ENCODE results near the gene GNE. TPM values are rescaled to one million over a fixed set of nuclear protein-coding genes. Genes with fewer than 3 reads are reported as not detected.
A peak's percentile ranks its signal among the peaks of the same experiment; 100 is the strongest.
"Not testable (repeated sequence)": the region's sequence is repeated elsewhere in the genome, so short reads cannot be mapped to it uniquely, and the experiment has no call there.

Gene GNE
- total and polyA plus RNA-seq, 10 donors: 3.6 to 24.6 (median 15.6) TPM

DNA sequence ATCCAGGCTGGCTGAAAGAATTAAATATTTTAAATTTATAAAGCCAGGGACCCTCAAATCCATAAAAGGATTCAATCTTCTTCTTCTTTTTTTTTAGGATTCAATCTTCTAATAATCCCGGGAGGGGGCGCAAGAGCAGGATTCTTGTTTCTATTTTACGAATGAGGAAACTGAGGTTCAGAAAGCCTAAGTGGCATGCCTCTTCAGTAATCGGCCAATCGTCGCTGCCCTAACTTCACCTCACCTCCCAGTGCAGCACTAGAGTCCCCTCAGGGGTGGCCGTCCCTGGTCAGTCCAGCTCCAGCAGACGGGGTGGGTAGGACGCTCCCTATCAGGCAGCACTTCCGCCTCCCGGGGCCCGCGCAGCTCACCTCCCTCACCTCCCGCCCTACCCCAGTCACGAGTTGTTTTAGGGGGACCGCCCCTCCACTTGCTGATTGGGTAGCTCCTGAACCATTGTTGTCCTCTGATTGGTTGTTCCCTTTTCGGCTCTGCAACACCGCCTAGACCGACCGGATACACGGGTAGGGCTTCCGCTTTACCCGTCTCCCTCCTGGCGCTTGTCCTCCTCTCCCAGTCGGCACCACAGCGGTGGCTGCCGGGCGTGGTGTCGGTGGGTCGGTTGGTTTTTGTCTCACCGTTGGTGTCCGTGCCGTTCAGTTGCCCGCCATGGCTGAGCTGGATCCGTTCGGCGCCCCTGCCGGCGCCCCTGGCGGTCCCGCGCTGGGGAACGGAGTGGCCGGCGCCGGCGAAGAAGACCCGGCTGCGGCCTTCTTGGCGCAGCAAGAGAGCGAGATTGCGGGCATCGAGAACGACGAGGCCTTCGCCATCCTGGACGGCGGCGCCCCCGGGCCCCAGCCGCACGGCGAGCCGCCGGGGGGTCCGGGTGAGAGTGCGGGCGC is 67.6 kb downstream of the GNE start, which contains the start of gene CLTA:
TSS of gene CLTA (plus strand) at position 534 of the 902 bp plus-strand sequence. CDS start at position 670, 136 bp downstream.
- peak within 1 kb of the TSS; percentile 88 to 97 (median 91) for H3K27ac ChIP-seq
- H3K9me3 ChIP-seq: no peaks in the 10 kb centered on the region
- H3K36me3 ChIP-seq: peaks cover 0 to 19% (median 0%) of the 10 kb centered on the region in 6 donors
- no peaks in the 10 kb centered on the region for H3K27me3 ChIP-seq (replicated peaks in 1 of 7)
- H3K4me3 ChIP-seq: peak within 1 kb of the TSS; percentile 77 to 99 (median 95)
- WGBS, 5 donors: 0 to 1% (median 0%) methylated on average over 59 to 68 of the region's 68 CpGs
- DNase-seq: peak; percentile 97
- intact Hi-C loops (cut with DNase I; ENCODE audit: low total_unique reads): no loop called here
- TF ChIP-seq POLR2A (IDR thresholded peaks at IDR 0.05): peak in 2 of 3 donors; percentile 45 to 64
- TF ChIP-seq POLR2AphosphoS5 (IDR thresholded peaks at IDR 0.05): peak; percentile 97
- TF ChIP-seq, protein P1, sequence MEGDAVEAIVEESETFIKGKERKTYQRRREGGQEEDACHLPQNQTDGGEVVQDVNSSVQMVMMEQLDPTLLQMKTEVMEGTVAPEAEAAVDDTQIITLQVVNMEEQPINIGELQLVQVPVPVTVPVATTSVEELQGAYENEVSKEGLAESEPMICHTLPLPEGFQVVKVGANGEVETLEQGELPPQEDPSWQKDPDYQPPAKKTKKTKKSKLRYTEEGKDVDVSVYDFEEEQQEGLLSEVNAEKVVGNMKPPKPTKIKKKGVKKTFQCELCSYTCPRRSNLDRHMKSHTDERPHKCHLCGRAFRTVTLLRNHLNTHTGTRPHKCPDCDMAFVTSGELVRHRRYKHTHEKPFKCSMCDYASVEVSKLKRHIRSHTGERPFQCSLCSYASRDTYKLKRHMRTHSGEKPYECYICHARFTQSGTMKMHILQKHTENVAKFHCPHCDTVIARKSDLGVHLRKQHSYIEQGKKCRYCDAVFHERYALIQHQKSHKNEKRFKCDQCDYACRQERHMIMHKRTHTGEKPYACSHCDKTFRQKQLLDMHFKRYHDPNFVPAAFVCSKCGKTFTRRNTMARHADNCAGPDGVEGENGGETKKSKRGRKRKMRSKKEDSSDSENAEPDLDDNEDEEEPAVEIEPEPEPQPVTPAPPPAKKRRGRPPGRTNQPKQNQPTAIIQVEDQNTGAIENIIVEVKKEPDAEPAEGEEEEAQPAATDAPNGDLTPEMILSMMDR (IDR thresholded peaks at IDR 0.05 in 8 of 11, conservative IDR thresholded peaks at IDR 0.05 in 3 of 11): peak in 8 of 11 experiments; percentile 13 to 64 (median 53)
- H3K4me1 ChIP-seq: peaks cover 22 to 67% (median 46%) of the 10 kb centered on the region in 6 donors

DNA sequence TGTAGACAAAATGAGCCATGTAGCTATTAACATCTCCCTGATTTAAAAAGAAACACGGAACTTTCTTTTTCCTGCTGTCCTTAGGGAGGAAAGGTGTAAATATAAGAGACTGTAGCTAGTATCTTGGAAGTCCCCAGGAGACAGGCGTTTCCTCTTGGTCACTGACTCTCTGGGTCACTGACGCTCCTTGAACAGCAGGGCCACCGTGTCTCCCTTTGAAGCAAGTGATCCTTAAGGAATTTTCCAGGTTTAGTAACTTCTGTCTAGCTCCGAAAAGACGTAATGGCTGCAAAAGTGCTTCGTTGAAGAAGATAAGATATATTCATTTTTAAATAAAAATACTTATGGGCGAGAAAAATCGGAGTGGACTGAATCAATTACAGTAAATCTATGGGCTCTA is 68.3 kb downstream of the GNE start:
- H3K9me3 ChIP-seq: no peaks in the 10 kb centered on the region
- TF ChIP-seq POLR2A (IDR thresholded peaks at IDR 0.05) (no peak), POLR2AphosphoS5 (IDR thresholded peaks at IDR 0.05) (no peak)
- TF ChIP-seq, protein P1 (IDR thresholded peaks at IDR 0.05 in 8 of 11, conservative IDR thresholded peaks at IDR 0.05 in 3 of 11): no peak
- no peak for DNase-seq
- peaks cover 0 to 12% (median 0%) of the 10 kb centered on the region in 6 donors for H3K36me3 ChIP-seq
- intact Hi-C loops (cut with DNase I; ENCODE audit: low total_unique reads): no loop called here
- no peaks in the 10 kb centered on the region for H3K27me3 ChIP-seq (replicated peaks in 1 of 7)
- H3K4me1 ChIP-seq: peaks cover 22 to 60% (median 44%) of the 10 kb centered on the region in 6 donors
- H3K27ac ChIP-seq: peak overlapping the region; percentile 88 to 97 (median 91)
- H3K4me3 ChIP-seq: peak overlapping the region; percentile 77 to 99 (median 95)
- 4 to 10% (median 8%) methylated on average over 9 of the region's 9 CpGs for WGBS, 5 donors

DNA sequence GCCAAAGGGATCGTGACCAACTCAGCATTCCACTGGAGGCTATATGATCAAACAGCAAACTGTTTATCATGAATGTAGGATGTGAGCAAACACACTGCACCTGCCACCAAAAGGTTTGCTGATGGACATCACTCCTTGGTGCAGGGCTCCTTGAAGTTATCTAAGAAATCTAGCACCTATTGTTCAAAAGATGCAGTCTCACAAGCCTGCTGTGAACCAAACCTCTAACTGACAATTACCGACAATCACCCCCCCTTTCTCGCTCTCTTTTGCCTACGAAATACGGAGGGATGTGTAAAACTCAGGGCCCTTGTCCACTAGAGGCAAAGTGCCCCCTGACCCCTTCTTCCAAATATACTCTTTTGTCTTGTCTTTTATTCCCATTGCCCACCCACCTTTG is 70.0 kb downstream of the GNE start:
- Histone ChIP-seq H3K36me3 (no peaks in the 10 kb centered on the region), H3K4me3 (no peak overlapping the region), H3K27ac (no peak overlapping the region), H3K27me3 (replicated peaks in 1 of 7) (no peaks in the 10 kb centered on the region), H3K9me3 (no peaks in the 10 kb centered on the region), H3K4me1 (peaks cover 16 to 43% (median 26%) of the 10 kb centered on the region in 6 donors)
- TF ChIP-seq, protein P1 (IDR thresholded peaks at IDR 0.05 in 8 of 11, conservative IDR thresholded peaks at IDR 0.05 in 3 of 11): no peak
- TF ChIP-seq POLR2AphosphoS5 (IDR thresholded peaks at IDR 0.05) (no peak), POLR2A (IDR thresholded peaks at IDR 0.05) (no peak)
- intact Hi-C loops (cut with DNase I; ENCODE audit: low total_unique reads): no loop called here
- 93 to 98% (median 95%) methylated on average over 5 of the region's 5 CpGs for WGBS, 5 donors
- no peak for DNase-seq

DNA sequence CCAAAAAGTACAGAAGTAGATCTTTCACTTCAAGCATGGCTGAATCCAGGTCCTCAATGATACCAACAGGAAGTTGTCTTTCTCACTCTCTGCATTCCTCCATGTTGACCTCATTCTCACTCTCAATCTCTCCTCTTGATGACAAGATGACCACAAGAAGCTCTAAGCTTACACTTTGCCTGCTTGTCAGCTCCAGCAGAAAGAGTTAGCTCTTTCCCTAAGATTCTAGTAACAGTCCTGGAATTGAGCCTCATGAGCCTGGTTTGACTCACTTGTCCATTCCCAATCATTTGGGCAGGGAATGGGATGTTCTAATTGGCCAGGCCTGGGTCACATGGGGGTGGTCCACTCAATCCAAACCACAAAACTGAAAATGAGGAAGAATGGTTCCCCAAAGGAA is 70.8 kb downstream of the GNE start:
- Histone ChIP-seq H3K27me3 (replicated peaks in 1 of 7) (no peaks in the 10 kb centered on the region), H3K36me3 (no peaks in the 10 kb centered on the region), H3K4me3 (no peak overlapping the region), H3K9me3 (no peaks in the 10 kb centered on the region), H3K4me1 (peaks cover 8 to 35% (median 18%) of the 10 kb centered on the region in 6 donors), H3K27ac (peak overlapping the region in 2 of 8 donors; percentile 3 to 30)
- intact Hi-C loops (cut with DNase I; ENCODE audit: low total_unique reads): no loop called here
- TF ChIP-seq POLR2AphosphoS5 (IDR thresholded peaks at IDR 0.05) (no peak), POLR2A (IDR thresholded peaks at IDR 0.05) (no peak)
- TF ChIP-seq, protein P1 (IDR thresholded peaks at IDR 0.05 in 8 of 11, conservative IDR thresholded peaks at IDR 0.05 in 3 of 11): no peak
- DNase-seq: no peak

DNA sequence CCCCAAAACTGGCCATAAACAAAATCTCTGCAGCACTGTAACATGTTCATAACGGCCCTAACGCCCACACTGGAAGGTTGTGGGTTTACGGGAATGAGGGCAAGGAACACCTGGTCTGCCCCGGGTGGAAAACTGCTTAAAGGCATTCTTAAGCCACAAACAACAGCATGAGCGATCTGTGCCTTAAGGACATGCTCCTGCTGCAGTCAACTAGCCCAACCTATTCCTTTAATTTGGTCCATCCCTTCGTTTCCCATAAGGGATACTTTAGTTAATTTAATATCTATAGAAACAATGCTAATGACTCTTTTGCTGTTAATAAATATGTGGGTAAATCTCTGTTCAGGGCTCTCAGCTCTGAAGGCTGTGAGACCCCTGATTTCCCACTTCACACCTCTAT is 78.0 kb downstream of the GNE start:
- DNase-seq; H3K27me3 ChIP-seq (replicated peaks in 1 of 7); H3K4me1 ChIP-seq; H3K9me3 ChIP-seq; H3K27ac ChIP-seq; H3K36me3 ChIP-seq; intact Hi-C loops (cut with DNase I; ENCODE audit: low total_unique reads); H3K4me3 ChIP-seq: not testable (repeated sequence)
- 85 to 93% (median 89%) methylated on average over 6 of the region's 6 CpGs for WGBS, 5 donors

Data from spleen (tissue), 11 donors.